HEK293T (cell line): ENCODE results near the gene TENT4A.

Experiments used
- CTCF ChIA-PET: fragments of 350-600 bp; formaldehyde crosslinking; extraction: SDS; loops from one replicate; lab custom pipeline; 2021; ENCODE audit warnings: antibody characterized with exemption, inconsistent platforms; lab: Yijun Ruan, JAX
- POLR2A ChIA-PET: fragments of 350-600 bp; formaldehyde crosslinking; extraction: SDS; loops from one replicate; lab custom pipeline; 2020; ENCODE audit warnings: antibody characterized with exemption, inconsistent platforms; lab: Yijun Ruan, JAX
- DNase-seq: peaks from one replicate; pipeline ENCODE4 v3.0.0; 2012; ENCODE audit warnings: mixed read lengths; ENCODE audit errors: extremely low spot score
- ARNT ChIP-seq: fragments of 450-650 bp; IDR thresholded peaks from 2 replicates; pipeline ENCODE4 v1.6.1; 2017; ENCODE audit warnings: mild to moderate bottlenecking
- BHLHE40 ChIP-seq: fragments of 450-650 bp; IDR thresholded peaks from 2 replicates; pipeline ENCODE4 v1.6.1; 2016; ENCODE audit warnings: mild to moderate bottlenecking, moderate library complexity, borderline replicate concordance
- CTBP1 ChIP-seq: fragments of 450-650 bp; IDR thresholded peaks from 2 replicates; pipeline ENCODE4 v1.6.1; 2016; ENCODE audit warnings: borderline replicate concordance
- ELF4 ChIP-seq: fragments of 450-650 bp; IDR thresholded peaks from 2 replicates; pipeline ENCODE4 v1.6.1; 2017; ENCODE audit warnings: antibody characterized with exemption
- FOXA1 ChIP-seq: fragments of 450-650 bp; IDR thresholded peaks from 2 replicates; pipeline ENCODE4 v1.6.1; 2016; ENCODE audit warnings: mild to moderate bottlenecking
- FOXK2 ChIP-seq: fragments of 450-650 bp; IDR thresholded peaks from 2 replicates; pipeline ENCODE4 v1.6.1; 2016; ENCODE audit warnings: mild to moderate bottlenecking
- FOXM1 ChIP-seq: fragments of 450-650 bp; IDR thresholded peaks from 2 replicates; pipeline ENCODE4 v1.6.1; 2017; ENCODE audit warnings: mild to moderate bottlenecking, borderline replicate concordance
- HDGF ChIP-seq: fragments of 450-650 bp; IDR thresholded peaks from 2 replicates; pipeline ENCODE4 v1.6.1; 2017; ENCODE audit warnings: antibody characterized with exemption, borderline replicate concordance
- L3MBTL2 ChIP-seq: fragments of 450-650 bp; conservative IDR thresholded peaks from 2 replicates; pipeline ENCODE4 v1.6.1; 2016; ENCODE audit warnings: mild to moderate bottlenecking
- LEF1 ChIP-seq: fragments of 450-650 bp; IDR thresholded peaks from 2 replicates; pipeline ENCODE4 v1.6.1; 2017; ENCODE audit warnings: mild to moderate bottlenecking, borderline replicate concordance
- NFRKB ChIP-seq: fragments of 450-650 bp; IDR thresholded peaks from 2 replicates; pipeline ENCODE4 v1.6.1; 2016; ENCODE audit warnings: mild to moderate bottlenecking, moderate library complexity
- PKNOX1 ChIP-seq: fragments of 450-650 bp; IDR thresholded peaks from 2 replicates; pipeline ENCODE4 v1.6.1; 2016
- SP1 ChIP-seq: fragments of 450-650 bp; IDR thresholded peaks from 2 replicates; pipeline ENCODE4 v1.6.1; 2017
- TARDBP ChIP-seq: fragments of 450-650 bp; IDR thresholded peaks from 2 replicates; pipeline ENCODE4 v1.6.1; 2016
- ZNF384 ChIP-seq: fragments of 450-650 bp; IDR thresholded peaks from 2 replicates; pipeline ENCODE4 v1.6.1; 2016

Gene TENT4A

GRCh38 chr5:6740586-6741150, 27.4 kb downstream of the TENT4A start:
- DNase-seq = no peak
- ChIA-PET CTCF (no interaction called here), POLR2A (no interaction called here)
- TF ChIP-seq HDGF (no peak), ARNT (no peak), LEF1 (no peak), PKNOX1 (no peak), ELF4 (no peak), SP1 (no peak), L3MBTL2 (no peak), BHLHE40 (no peak), FOXK2 (no peak), ZNF384 (no peak), NFRKB (no peak)

- ChIA-PET POLR2A (no interaction called here), CTCF (no interaction called here)
- TF ChIP-seq BHLHE40 = no peak
- no peak for TF ChIP-seq PKNOX1
- no peak for TF ChIP-seq SP1
- no peak for TF ChIP-seq CTBP1
- no peak for TF ChIP-seq FOXA1
- TF ChIP-seq HDGF = no peak
- TF ChIP-seq LEF1 = no peak
- no peak for TF ChIP-seq FOXK2
- TF ChIP-seq FOXM1 = no peak
- TF ChIP-seq L3MBTL2 = no peak
- TF ChIP-seq TARDBP = no peak
- no peak for DNase-seq
Observed at GRCh38 chr5:6742081-6742758, 29.0 kb downstream of the TENT4A start.

GRCh38 chr5:6743161-6743560, 29.9 kb downstream of the TENT4A start:
- ChIA-PET POLR2A (no interaction called here), CTCF (interaction anchor here (0.7 kb wide), 1 partner anchor 15 kb away, joined by 3 read pairs; no protein-coding TSS in a partner anchor)
- no peak for DNase-seq
- TF ChIP-seq BHLHE40 (no peak), LEF1 (no peak), ZNF384 (no peak), NFRKB (no peak), FOXA1 (no peak), CTBP1 (no peak), L3MBTL2 (no peak), ELF4 (no peak), TARDBP (no peak)

- no peak for DNase-seq
- ChIA-PET POLR2A (interaction anchor here (1.2 kb wide), 1 partner anchor 15 kb away, joined by 4 read pairs; no protein-coding TSS in a partner anchor), CTCF (interaction anchor here (0.6 to 1.1 kb wide), 6 partner anchors 10 to 258 kb away, joined by 3 to 6 read pairs (median 3); no protein-coding TSS in a partner anchor)
- TF ChIP-seq CTBP1 (no peak), FOXA1 (no peak), L3MBTL2 (no peak), BHLHE40 (no peak), FOXK2 (no peak), HDGF (no peak), NFRKB (no peak), SP1 (no peak), ARNT (no peak), ELF4 (no peak)
Observed at GRCh38 chr5:6744841-6745705, 31.8 kb downstream of the TENT4A start.

- DNase-seq = peak; percentile 39
- TF ChIP-seq PKNOX1 (no peak), ELF4 (no peak), TARDBP (no peak)
- POLR2A ChIA-PET = interaction anchor here (1.2 kb wide), 1 partner anchor 16 kb away, joined by 4 read pairs; no protein-coding TSS in a partner anchor
- CTCF ChIA-PET = interaction anchor here (0.5 to 1.1 kb wide), 6 partner anchors 11 to 258 kb away, joined by 3 to 5 read pairs (median 3); no protein-coding TSS in a partner anchor
Observed at GRCh38 chr5:6745706-6746222, 32.5 kb downstream of the TENT4A start.
